NOMO-1 treated with DMSO at 0.1 percent for 48 hours (cell line): ENCODE measurements around the gene OVOL1.
A peak's percentile ranks its signal among the peaks of the same experiment; 100 is the strongest.

ENCODE experiments used
- DNase-seq: peaks from one replicate; lab custom pipeline; 2025; ENCODE audit not compliant: unreplicated experiment; lab: John Stamatoyannopoulos, UW

The OVOL1 gene

GRCh38 chr11:65777821-65778361 lies 9.0 kb upstream of the OVOL1 start:
- no peak for DNase-seq

- no peak for DNase-seq
These were observed 8.4 kb upstream of the OVOL1 start for GRCh38 chr11:65778431-65778900.

GRCh38 chr11:65778901-65779668 lies 7.8 kb upstream of the OVOL1 start:
- no peak for DNase-seq

- no peak for DNase-seq
These were observed 7.3 kb upstream of the OVOL1 start for GRCh38 chr11:65779669-65779918.

- peak; percentile 83 for DNase-seq
These were observed 6.7 kb upstream of the OVOL1 start for GRCh38 chr11:65779919-65780769.

GRCh38 chr11:65780770-65781151 lies 6.1 kb upstream of the OVOL1 start, which contains the start of gene AP5B1:
Gene AP5B1, minus strand, starts transcription at chr11:65780976. Its CDS starts 385 bp downstream, at chr11:65780591.
- DNase-seq: peak; percentile 58

GRCh38 chr11:65781152-65781961 lies 5.5 kb upstream of the OVOL1 start:
- peak; percentile 58 for DNase-seq

GRCh38 chr11:65781962-65782815 lies 4.7 kb upstream of the OVOL1 start:
- DNase-seq: no peak

GRCh38 chr11:65782816-65783228 lies 4.0 kb upstream of the OVOL1 start:
- no peak for DNase-seq

- no peak for DNase-seq
These were observed 1.4 kb upstream of the OVOL1 start for GRCh38 chr11:65785319-65786007.

- DNase-seq: no peak
These were observed 666 bp upstream of the OVOL1 start for GRCh38 chr11:65786008-65786785.

GRCh38 chr11:65787649-65788622 lies 1.1 kb downstream of the OVOL1 start:
- DNase-seq: peak; percentile 85

GRCh38 chr11:65788821-65789220 lies 2.0 kb downstream of the OVOL1 start:
- DNase-seq: no peak

GRCh38 chr11:65789230-65790103 lies 2.6 kb downstream of the OVOL1 start:
- no peak for DNase-seq

GRCh38 chr11:65790104-65790901 lies 3.4 kb downstream of the OVOL1 start:
- no peak for DNase-seq
